K562 (cell line): ENCODE measurements around the gene LBR. TPM values are rescaled to one million over a fixed set of nuclear protein-coding genes. Genes with fewer than 3 reads are reported as not detected.

Source experiments
- ATAC-seq: fragments of 200-7000 bp; cut with Tn5 transposase; 3 replicates; pipeline ENCODE4 v1.9.1; 2020; ENCODE audit warnings: moderate library complexity
- BruUV-seq: library from RNA; stranded (reverse); fragments of 400-500 nt; replicated peaks from 2 replicates; lab custom pipeline; 2021; lab: Mats Ljungman, UMichigan
- CTCF ChIA-PET: fragments of 300-600 bp; formaldehyde crosslinking; extraction: SDS; loops from one replicate; lab custom pipeline; 2021; ENCODE audit warnings: low intra/inter-chr PET ratio; lab: Yijun Ruan, JAX
- POLR2A ChIA-PET: fragments of 300-600, 350-650 bp; sonication (Branson Sonifier 250); formaldehyde crosslinking; extraction: SDS; loops from one replicate; lab custom pipeline; 2021; ENCODE audit warnings: antibody characterized with exemption, inconsistent platforms; lab: Yijun Ruan, JAX
- DNase-seq, 4 experiments: peaks; one replicate each; pipeline versions ENCODE4 v3.0.0 to v3.0.0-alpha.2; 2011 to 2018; ENCODE audit warnings: low spot score in 3 of 4, mixed read lengths in 3 of 4; ENCODE audit errors: extremely low read depth in 1 of 4
- FAIRE-seq: peaks from 2 replicates; lab custom pipeline; 2011; peaks lifted over from hg19 to GRCh38; lab: Jason Lieb, UNC
- H2AFZ ChIP-seq: 2 replicates; pipeline ENCODE4 v1.6.0; 2011; ENCODE audit warnings: low read depth, low read length, control low read depth, inconsistent platforms
- H3K27ac ChIP-seq: fragments of 200-600 bp; 3 replicates; pipeline ENCODE4 v1.8.0; 2011; ENCODE audit warnings: low read depth, mild to moderate bottlenecking, control low read depth, inconsistent platforms, low read length, moderate library complexity, mixed read lengths; ENCODE audit errors: extremely low read depth
- H3K27me3 ChIP-seq, 2 experiments: fragments of 300-600 bp in 1 of 2; 2 replicates in 1 of 2; 3 replicates in 1 of 2; pipeline versions ENCODE4 v1.6.0 to v1.8.0; 2011; ENCODE audit warnings: inconsistent platforms in 2 of 2, low read length in 2 of 2, mild to moderate bottlenecking in 1 of 2, mixed read lengths in 1 of 2, moderate library complexity in 1 of 2; ENCODE audit not compliant: control insufficient read depth in 2 of 2, insufficient read depth in 2 of 2
- H3K36me3 ChIP-seq: fragments of 300-600 bp; 3 replicates; pipeline ENCODE4 v1.8.0; 2011; ENCODE audit warnings: mild to moderate bottlenecking, low read length, inconsistent platforms; ENCODE audit not compliant: control insufficient read depth, insufficient read depth
- H3K4me1 ChIP-seq, 2 experiments: fragments of 200-600 bp in 1 of 2; replicated peaks in 1 of 2; 2 replicates in 1 of 2; 3 replicates in 1 of 2; pipeline versions ENCODE4 v1.5.1 to v1.8.0; 2011; ENCODE audit warnings: inconsistent platforms in 2 of 2, low read length in 2 of 2, mild to moderate bottlenecking in 1 of 2, mixed read lengths in 1 of 2, moderate library complexity in 1 of 2; ENCODE audit not compliant: control insufficient read depth in 2 of 2, insufficient read depth in 2 of 2
- H3K4me2 ChIP-seq: 2 replicates; pipeline ENCODE4 v1.6.1; 2011; ENCODE audit warnings: low read length, control low read depth, inconsistent platforms, mixed read lengths; ENCODE audit not compliant: insufficient read depth
- H3K4me3 ChIP-seq: fragments of 200-600 bp; sonication (generic), shearing (Covaris generic); 2 replicates; pipeline ENCODE4 v1.5.1; 2016; ENCODE audit warnings: control low read depth, inconsistent platforms
- H3K79me2 ChIP-seq: fragments of 200-600 bp; 3 replicates; pipeline ENCODE4 v1.8.0; 2011; ENCODE audit warnings: low read length, inconsistent platforms; ENCODE audit not compliant: control insufficient read depth, insufficient read depth
- H3K9ac ChIP-seq, 2 experiments: 2 replicates each; pipeline versions ENCODE4 v1.6.0 to v1.6.1; 2011; ENCODE audit warnings: low read depth in 2 of 2, low read length in 2 of 2, control low read depth in 1 of 2, inconsistent platforms in 1 of 2, mild to moderate bottlenecking in 1 of 2, mixed read lengths in 1 of 2; ENCODE audit not compliant: insufficient read depth in 1 of 2
- H3K9me1 ChIP-seq: one replicate; pipeline ENCODE4 v1.6.0; 2011; ENCODE audit warnings: inconsistent platforms, mild to moderate bottlenecking, low read length, moderate library complexity; ENCODE audit not compliant: control insufficient read depth, insufficient read depth
- H3K9me3 ChIP-seq: replicated peaks from 2 replicates; pipeline ENCODE4 v1.5.1; 2011; ENCODE audit warnings: low read depth, low read length, inconsistent platforms; ENCODE audit not compliant: control insufficient read depth, insufficient read depth
- H4K20me1 ChIP-seq: replicated peaks from 2 replicates; pipeline ENCODE4 v1.6.1; 2011; ENCODE audit warnings: low read length, inconsistent platforms, mixed read lengths; ENCODE audit not compliant: control insufficient read depth, insufficient read depth
- ESRRA ChIP-seq: fragments of 450-650 bp; IDR thresholded peaks from 2 replicates; pipeline ENCODE4 v1.6.1; 2014; ENCODE audit warnings: low read depth, mild to moderate bottlenecking, moderate library complexity, borderline replicate concordance
- HEY1 ChIP-seq: fragments of 250-450 bp; sonication (Bioruptor Pico); IDR thresholded peaks from 2 replicates; pipeline ENCODE4 v1.5.0; 2020; ENCODE audit warnings: mild to moderate bottlenecking, moderate library complexity, borderline replicate concordance
- L3MBTL2 ChIP-seq: fragments of 450-650 bp; IDR thresholded peaks from 2 replicates; pipeline ENCODE4 v1.6.1; 2016; ENCODE audit warnings: mild to moderate bottlenecking, moderate library complexity
- SUPT5H ChIP-seq: fragments of 450-650 bp; IDR thresholded peaks from 2 replicates; pipeline ENCODE4 v1.6.1; 2016
- TRIM25 ChIP-seq: fragments of 450-650 bp; IDR thresholded peaks from 2 replicates; pipeline ENCODE4 v1.7.0; 2016; ENCODE audit warnings: borderline replicate concordance
- ZC3H8 ChIP-seq: fragments of 450-650 bp; IDR thresholded peaks from 2 replicates; pipeline ENCODE4 v1.6.1; 2017
- ZKSCAN1 ChIP-seq: fragments of 150-350 bp; IDR thresholded peaks from 2 replicates; pipeline ENCODE4 v1.6.1; 2016; ENCODE audit warnings: low read depth, low read length
- WGBS: fragments of 100-300 bp; shearing (Covaris generic); methylation state at CpG from one replicate; pipeline ENCODE4 v1.1.6; 2016; ENCODE audit warnings: low coverage, mixed read lengths; ENCODE audit not compliant: insufficient coverage; ENCODE audit errors: missing lambda C conversion rate; 5-methylcytosine and 5-hydroxymethylcytosine counted together
- in situ Hi-C: fragments of 300-500 bp; cut with MboI; formaldehyde crosslinking; loops from 4 replicates; pipeline ENCODE4 v1.15.0; 2018; ENCODE audit warnings: inconsistent platforms, mixed read lengths
- intact Hi-C: fragments of 100-400 bp; cut with micrococcal nuclease; formaldehyde crosslinking; loops from 2 replicates; pipeline ENCODE4 v1.14.2; 2022
- polyA plus RNA-seq, 8 experiments: library from polyadenylated mRNA; depleted of rRNA in 4 of 8; stranded (reverse) in 5 of 8; unstranded in 3 of 8; fragments of >200 nt; fragmentation: Nextera tagmentation in 2 of 8; fragmentation: Illumina TruSeq in 1 of 8; extraction: Ambion mirVana in 2 of 8; extraction: Trizol in 1 of 8; gene quantifications; 2 replicates each; pipeline versions ENCODE4 v1.2.1 to v1.2.3, GENCODE V29; 2011 to 2014; ENCODE audit warnings: inconsistent platforms in 1 of 8, missing spikeins in 1 of 8
- total RNA-seq, 7 experiments: library from RNA; depleted of rRNA in 6 of 7; stranded (reverse); fragments of >200 nt in 6 of 7; fragmentation: Illumina TruSeq in 2 of 7; extraction: Trizol in 2 of 7; gene quantifications; 2 replicates each; pipeline versions ENCODE4 v1.2.1 to v1.2.3, GENCODE V29; 2011 to 2021; ENCODE audit warnings: low replicate concordance in 1 of 7

The LBR gene
- total and polyA plus RNA-seq, 9 of the 15 experiments (the other 6 are each of a cell fraction or from before 2014, with no cell fraction given) = 102 to 229 (median 197) TPM

GRCh38 chr1:225410036-225410435 lies 17.8 kb downstream of the LBR start:
- no peaks in the 10 kb centered on the region for H3K4me1 ChIP-seq
- FAIRE-seq (no peak), ATAC-seq (no peak; the same call in 2 of the 3 replicates), DNase-seq (no peak)
- POLR2A ChIA-PET = interaction anchor here (0.6 to 4.4 kb wide), 4 partner anchors 9 to 23 kb away, joined by 3 to 17 read pairs (median 11); no protein-coding TSS in a partner anchor
- no peaks in the 10 kb centered on the region for H3K9me3 ChIP-seq
- no peaks in the 10 kb centered on the region for H3K9me1 ChIP-seq
- H3K9ac ChIP-seq = no peak overlapping the region
- CTCF ChIA-PET = no interaction called here
- BruUV-seq = no TSS peak
- no peak overlapping the region for H2AFZ ChIP-seq
- peaks cover 49% of the 10 kb centered on the region for H3K79me2 ChIP-seq
- WGBS = 95% methylated on average over 6 of the region's 6 CpGs
- H3K27ac ChIP-seq = no peak overlapping the region
- intact Hi-C loops (no loop called here), in situ Hi-C loops (no loop called here)
- TF ChIP-seq SUPT5H (peak; percentile 39), ZKSCAN1 (no peak), L3MBTL2 (no peak), ESRRA (no peak), HEY1 (no peak), TRIM25 (no peak), ZC3H8 (no peak)
- no peaks in the 10 kb centered on the region for H3K27me3 ChIP-seq
- no peak overlapping the region for H3K4me3 ChIP-seq
- H3K36me3 ChIP-seq = peaks cover 100% of the 10 kb centered on the region
- H4K20me1 ChIP-seq = no peaks in the 10 kb centered on the region; the same call in 1 of the 2 replicates
- H3K4me2 ChIP-seq = no peak overlapping the region
